Measurements from ENCODE around the gene ELFN1. TPM values are rescaled to one million over a fixed set of nuclear protein-coding genes. Genes with fewer than 3 reads are reported as not detected.

Gene ELFN1
- polyA plus RNA-seq, 1 donor (not counting 4 experiments of a cell fraction or from before 2014, with no cell fraction given), result 0.03 TPM

DNA sequence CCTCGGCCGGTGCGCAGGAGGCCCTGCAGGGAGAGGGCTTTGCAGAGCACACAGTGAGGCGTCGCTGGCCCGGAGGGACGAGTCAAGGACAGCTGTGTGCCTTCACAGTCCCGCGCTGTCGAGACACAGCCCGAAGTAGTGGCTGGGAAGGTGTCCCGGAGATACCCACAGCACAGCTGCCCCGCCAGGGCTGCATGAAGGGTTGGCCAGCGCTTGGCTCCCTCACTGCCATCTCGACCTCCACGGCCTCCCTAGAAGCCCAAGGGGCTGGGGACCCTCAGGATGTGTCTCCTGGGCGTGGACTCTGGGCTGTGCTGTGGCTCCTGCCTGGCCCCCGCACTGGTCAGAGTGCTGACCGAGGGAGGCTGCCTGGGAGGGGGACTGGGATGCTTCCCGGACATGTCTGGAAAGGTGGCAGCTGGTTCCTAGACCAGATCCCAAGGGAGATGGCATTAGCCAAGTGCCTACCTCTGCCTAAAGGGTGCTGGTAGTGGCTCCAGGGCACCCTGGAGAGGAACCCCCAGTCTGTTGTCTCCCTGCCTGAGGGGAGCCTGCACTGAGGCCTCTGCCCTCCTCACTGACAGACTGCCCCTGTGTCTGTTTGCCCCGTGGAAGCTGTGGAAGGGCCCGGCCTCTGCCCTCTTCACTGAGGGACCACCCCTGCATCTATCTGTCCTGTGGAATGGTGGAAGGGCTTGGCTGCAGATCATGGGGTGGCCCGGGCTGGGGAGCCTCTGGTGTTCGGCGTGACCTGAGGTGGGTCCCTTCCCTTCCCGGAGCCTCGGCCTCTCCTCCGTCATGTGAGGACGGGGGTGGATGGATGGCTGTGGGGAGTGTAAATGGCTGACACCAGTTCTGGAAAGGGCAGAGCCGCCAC is 5.8 kb downstream of the ELFN1 start:
- H4K20me1 ChIP-seq (ENCODE audit: control insufficient read depth, extremely low read depth, insufficient read depth, low read length), result peaks cover 2% of the 10 kb centered on the region
- H2AFZ ChIP-seq (ENCODE audit: control insufficient read depth, low read length), result no peak overlapping the region
- no peak overlapping the region for H3K27ac ChIP-seq (ENCODE audit: control insufficient read depth, insufficient read depth, low read length)
- no peak overlapping the region for H3K4me3 ChIP-seq (ENCODE audit: control insufficient read depth in 2 of 3, extremely low read depth in 1 of 3, insufficient read depth in 2 of 3, low read depth in 1 of 3, low read length in 3 of 3)
- no peaks in the 10 kb centered on the region for H3K79me2 ChIP-seq (ENCODE audit: control insufficient read depth, insufficient read depth, low read length)
- no peaks in the 10 kb centered on the region for H3K9me1 ChIP-seq (ENCODE audit: control insufficient read depth, extremely low read depth, insufficient read depth, low read length)
- no peak for FAIRE-seq
- no peak overlapping the region for H3K9ac ChIP-seq (ENCODE audit: control insufficient read depth, extremely low read depth, insufficient read depth, low read length)
- TF ChIP-seq, protein P1, sequence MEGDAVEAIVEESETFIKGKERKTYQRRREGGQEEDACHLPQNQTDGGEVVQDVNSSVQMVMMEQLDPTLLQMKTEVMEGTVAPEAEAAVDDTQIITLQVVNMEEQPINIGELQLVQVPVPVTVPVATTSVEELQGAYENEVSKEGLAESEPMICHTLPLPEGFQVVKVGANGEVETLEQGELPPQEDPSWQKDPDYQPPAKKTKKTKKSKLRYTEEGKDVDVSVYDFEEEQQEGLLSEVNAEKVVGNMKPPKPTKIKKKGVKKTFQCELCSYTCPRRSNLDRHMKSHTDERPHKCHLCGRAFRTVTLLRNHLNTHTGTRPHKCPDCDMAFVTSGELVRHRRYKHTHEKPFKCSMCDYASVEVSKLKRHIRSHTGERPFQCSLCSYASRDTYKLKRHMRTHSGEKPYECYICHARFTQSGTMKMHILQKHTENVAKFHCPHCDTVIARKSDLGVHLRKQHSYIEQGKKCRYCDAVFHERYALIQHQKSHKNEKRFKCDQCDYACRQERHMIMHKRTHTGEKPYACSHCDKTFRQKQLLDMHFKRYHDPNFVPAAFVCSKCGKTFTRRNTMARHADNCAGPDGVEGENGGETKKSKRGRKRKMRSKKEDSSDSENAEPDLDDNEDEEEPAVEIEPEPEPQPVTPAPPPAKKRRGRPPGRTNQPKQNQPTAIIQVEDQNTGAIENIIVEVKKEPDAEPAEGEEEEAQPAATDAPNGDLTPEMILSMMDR (optimal IDR thresholded peaks at IDR 0.05 in 1 of 3, IDR thresholded peaks at IDR 0.05 in 1 of 3, conservative IDR thresholded peaks at IDR 0.05 in 1 of 3; ENCODE audit: extremely low read depth in 1 of 3, insufficient read depth in 2 of 3, low read length in 3 of 3), result no peak
- TF ChIP-seq EZH2 (IDR thresholded peaks at IDR 0.05; ENCODE audit: low read length), result no peak
- no peaks in the 10 kb centered on the region for H3K9me3 ChIP-seq (ENCODE audit: control insufficient read depth, low read depth, low read length)
- H3K36me3 ChIP-seq (ENCODE audit: control insufficient read depth in 2 of 2, extremely low read depth in 1 of 2, insufficient read depth in 2 of 2, low read length in 2 of 2), result no peaks in the 10 kb centered on the region
- H3K4me2 ChIP-seq (ENCODE audit: control insufficient read depth, extremely low read depth, insufficient read depth, low read depth, low read length), result no peak overlapping the region
- DNase-seq (ENCODE audit: low read depth, low spot score), result no peak
- peaks cover 27% of the 10 kb centered on the region for H3K27me3 ChIP-seq (ENCODE audit: control insufficient read depth, extremely low read depth, insufficient read depth, low read length)
- dilution Hi-C loops (cut with MboI; ENCODE audit: extremely low pct_ligation_motif_present, low sequenced_read_pairs), result no loop called here
- H3K4me1 ChIP-seq (ENCODE audit: control insufficient read depth, extremely low read depth, insufficient read depth, low read length), result no peaks in the 10 kb centered on the region

DNA sequence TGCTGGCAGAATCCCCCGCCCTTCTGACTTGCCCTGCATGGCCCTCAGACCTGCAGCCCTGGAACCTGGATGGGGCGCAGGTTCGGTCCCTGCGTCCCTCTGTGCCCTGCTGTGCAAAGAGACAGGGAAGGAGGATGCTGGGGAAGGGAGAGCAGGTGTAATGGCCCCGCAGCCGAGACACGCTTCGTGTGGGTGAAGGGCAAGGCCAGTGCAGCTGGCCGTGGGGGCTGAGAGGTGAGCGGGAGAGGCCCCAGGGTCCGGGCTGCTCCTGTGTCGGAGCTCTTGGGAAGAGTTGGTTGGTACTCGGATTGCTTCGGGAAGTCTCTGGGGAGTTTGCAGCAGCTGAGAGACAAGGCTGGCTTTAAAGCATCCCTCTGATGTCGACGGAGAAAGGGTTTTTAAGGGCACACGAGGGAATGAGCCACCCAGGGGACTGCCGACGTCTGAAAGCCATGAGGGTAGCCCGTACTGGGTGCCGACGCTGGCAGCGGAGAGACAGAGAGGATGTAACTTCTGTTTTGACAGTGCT is 6.5 kb downstream of the ELFN1 start:
- TF ChIP-seq, protein P1 (optimal IDR thresholded peaks at IDR 0.05 in 1 of 3, IDR thresholded peaks at IDR 0.05 in 1 of 3, conservative IDR thresholded peaks at IDR 0.05 in 1 of 3; ENCODE audit: extremely low read depth in 1 of 3, insufficient read depth in 2 of 3, low read length in 3 of 3), result no peak
- no peak for TF ChIP-seq EZH2 (IDR thresholded peaks at IDR 0.05; ENCODE audit: low read length)
- Histone ChIP-seq H3K4me2 (ENCODE audit: control insufficient read depth, extremely low read depth, insufficient read depth, low read depth, low read length) (no peak overlapping the region), H3K9me1 (ENCODE audit: control insufficient read depth, extremely low read depth, insufficient read depth, low read length) (no peaks in the 10 kb centered on the region), H4K20me1 (ENCODE audit: control insufficient read depth, extremely low read depth, insufficient read depth, low read length) (peaks cover 2% of the 10 kb centered on the region), H3K4me3 (ENCODE audit: control insufficient read depth in 2 of 3, extremely low read depth in 1 of 3, insufficient read depth in 2 of 3, low read depth in 1 of 3, low read length in 3 of 3) (no peak overlapping the region), H2AFZ (ENCODE audit: control insufficient read depth, low read length) (no peak overlapping the region), H3K27ac (ENCODE audit: control insufficient read depth, insufficient read depth, low read length) (no peak overlapping the region), H3K27me3 (ENCODE audit: control insufficient read depth, extremely low read depth, insufficient read depth, low read length) (peaks cover 20% of the 10 kb centered on the region), H3K4me1 (ENCODE audit: control insufficient read depth, extremely low read depth, insufficient read depth, low read length) (no peaks in the 10 kb centered on the region), H3K9ac (ENCODE audit: control insufficient read depth, extremely low read depth, insufficient read depth, low read length) (no peak overlapping the region), H3K79me2 (ENCODE audit: control insufficient read depth, insufficient read depth, low read length) (no peaks in the 10 kb centered on the region), H3K9me3 (ENCODE audit: control insufficient read depth, low read depth, low read length) (no peaks in the 10 kb centered on the region), H3K36me3 (ENCODE audit: control insufficient read depth in 2 of 2, extremely low read depth in 1 of 2, insufficient read depth in 2 of 2, low read length in 2 of 2) (no peaks in the 10 kb centered on the region)
- dilution Hi-C loops (cut with MboI; ENCODE audit: extremely low pct_ligation_motif_present, low sequenced_read_pairs), result no loop called here
- DNase-seq (ENCODE audit: low read depth, low spot score), result no peak
- FAIRE-seq, result no peak

Measured in keratinocyte (primary cell).